ENCODE measurements around the gene AMH.
"Not testable (repeated sequence)": the region's sequence is repeated elsewhere in the genome, so short reads cannot be mapped to it uniquely, and the experiment has no call there.

The AMH gene

GRCh38 chr19:2271234-2272103, 22.3 kb downstream of the AMH start:
- no peak for DNase-seq

GRCh38 chr19:2273356-2274184, 24.4 kb downstream of the AMH start:
- DNase-seq: peak; percentile 73

GRCh38 chr19:2274185-2274711, 25.1 kb downstream of the AMH start:
- DNase-seq: no peak

- no peak for DNase-seq
These were observed 25.9 kb downstream of the AMH start for GRCh38 chr19:2274931-2275535.

GRCh38 chr19:2275588-2276428, 26.7 kb downstream of the AMH start:
- DNase-seq: no peak

GRCh38 chr19:2276429-2276986, 27.4 kb downstream of the AMH start:
- DNase-seq: no peak

GRCh38 chr19:2277138-2277537, 28.0 kb downstream of the AMH start:
- no peak for DNase-seq

- DNase-seq: no peak
These were observed 29.5 kb downstream of the AMH start for GRCh38 chr19:2278459-2279158.

- DNase-seq: no peak
These were observed 31.6 kb downstream of the AMH start for GRCh38 chr19:2280633-2281264.

GRCh38 chr19:2281265-2282061, 32.3 kb downstream of the AMH start:
- DNase-seq: not testable (repeated sequence)

- DNase-seq: no peak
These were observed 33.1 kb downstream of the AMH start, which contains the start of gene PEAK3 for GRCh38 chr19:2282062-2282861. Gene PEAK3 (minus strand): TSS chr19:2282175. CDS start chr19:2280931, 1,244 bp downstream.

GRCh38 chr19:2282862-2283237, 33.7 kb downstream of the AMH start:
- no peak for DNase-seq

GRCh38 chr19:2283835-2284507, 34.8 kb downstream of the AMH start:
- no peak for DNase-seq

GRCh38 chr19:2286402-2287140, 37.4 kb downstream of the AMH start:
- DNase-seq: no peak

GRCh38 chr19:2287585-2288337, 38.6 kb downstream of the AMH start:
- no peak for DNase-seq

- no peak for DNase-seq
These were observed 39.3 kb downstream of the AMH start for GRCh38 chr19:2288338-2288817.

Measured in effector CD4-positive, alpha-beta T cell (primary cell).